NCI-H748 treated with DMSO at 0.1 percent for 48 hours (cell line): ENCODE results near the gene CD151.
A peak's percentile ranks its signal among the peaks of the same experiment; 100 is the strongest.

Experiments used
- DNase-seq: peaks from one replicate; lab custom pipeline; 2025; lab: John Stamatoyannopoulos, UW

Gene CD151

DNA sequence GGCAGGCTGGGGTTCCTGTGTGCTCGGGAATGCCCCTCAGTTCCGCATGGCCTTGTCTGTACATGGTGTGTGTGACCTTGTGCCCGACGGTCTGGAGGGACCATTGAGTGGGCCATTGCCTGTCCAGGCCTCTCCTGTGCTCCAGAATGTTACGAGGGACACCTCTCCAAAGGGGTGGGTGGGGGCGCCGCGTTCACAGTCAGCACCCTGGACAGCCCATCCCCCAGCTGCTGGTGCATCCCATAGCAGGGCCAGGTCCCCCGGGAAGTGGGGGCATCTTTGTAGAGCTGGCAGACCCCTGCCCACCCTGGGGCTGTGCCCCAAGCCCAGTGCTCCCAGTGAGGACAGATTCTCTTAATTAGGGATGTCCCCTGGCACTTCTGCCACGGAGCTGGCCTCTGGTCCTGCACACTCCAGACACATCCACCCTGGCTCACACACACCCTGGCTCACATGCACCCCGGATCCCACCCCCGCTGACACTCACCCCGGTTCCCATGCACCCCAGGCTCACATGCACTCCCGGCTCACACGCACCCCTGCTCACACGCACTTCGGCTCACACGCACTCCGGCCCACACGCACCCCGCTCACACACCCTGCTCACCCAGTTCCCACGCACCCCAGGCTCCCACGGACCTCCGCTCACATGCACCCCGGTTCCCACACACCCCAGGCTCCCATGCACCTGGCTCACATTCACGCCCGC lies 25.5 kb downstream of the CD151 start:
- DNase-seq: no peak

DNA sequence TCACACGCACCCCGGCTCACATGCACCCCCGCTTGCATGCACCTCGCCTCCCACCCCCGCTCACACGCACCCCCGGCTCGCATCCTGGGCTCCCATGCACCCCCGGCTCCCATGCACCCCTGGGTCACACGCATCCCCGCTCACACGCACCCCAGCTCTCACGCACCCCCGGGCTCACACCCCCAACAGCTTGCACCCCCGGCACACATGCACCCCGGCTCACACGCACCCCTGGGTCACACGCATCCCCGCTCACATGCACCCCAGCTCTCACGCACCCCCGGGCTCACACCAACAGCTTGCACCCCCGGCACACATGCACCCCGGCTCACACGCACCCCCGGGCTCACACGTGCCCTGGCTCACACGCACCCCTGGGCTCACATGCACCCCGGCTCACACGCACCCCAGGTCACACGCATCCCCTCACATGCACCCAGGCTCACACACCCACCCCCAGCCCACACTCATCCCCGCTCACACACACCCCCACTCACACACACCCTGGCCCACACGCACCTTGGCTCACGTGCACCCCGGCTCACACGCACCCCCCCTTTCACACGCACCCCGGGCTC lies 26.1 kb downstream of the CD151 start:
- DNase-seq: no peak

DNA sequence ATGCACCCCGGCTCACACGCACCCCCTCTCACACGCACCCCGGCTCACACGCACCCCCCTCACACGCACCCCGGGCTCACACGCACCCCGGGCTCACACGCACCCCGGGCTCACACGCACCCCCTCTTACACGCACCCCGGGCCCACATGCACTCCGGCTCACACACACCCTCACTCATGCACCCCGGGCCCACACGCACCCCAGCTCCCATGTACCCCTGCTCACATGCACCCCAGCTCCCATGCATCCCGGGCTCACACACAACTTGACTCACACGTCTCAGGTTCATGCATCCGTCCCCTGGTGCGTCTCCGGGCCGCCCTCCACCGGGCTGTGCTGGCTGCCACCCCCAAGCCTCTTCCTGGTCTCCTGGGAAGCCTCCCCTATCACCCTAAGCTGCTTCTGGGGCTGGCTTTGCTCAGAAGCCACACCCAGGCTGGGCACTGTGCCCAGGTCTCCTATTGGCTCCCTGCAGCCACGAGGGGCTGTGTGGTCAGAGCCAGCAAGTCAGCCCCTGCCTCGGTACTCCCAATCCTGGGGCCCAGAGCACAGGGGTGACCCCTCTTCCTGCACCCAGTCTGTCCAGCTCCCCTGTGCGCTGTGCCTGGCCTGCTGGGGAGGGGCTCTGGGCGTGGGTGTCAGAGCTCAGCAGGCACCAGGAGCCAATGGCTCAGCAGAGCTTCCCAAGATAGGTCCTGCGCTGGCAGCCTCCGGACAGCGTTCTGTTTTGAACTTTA lies 26.8 kb downstream of the CD151 start:
- peak; percentile 31 for DNase-seq

DNA sequence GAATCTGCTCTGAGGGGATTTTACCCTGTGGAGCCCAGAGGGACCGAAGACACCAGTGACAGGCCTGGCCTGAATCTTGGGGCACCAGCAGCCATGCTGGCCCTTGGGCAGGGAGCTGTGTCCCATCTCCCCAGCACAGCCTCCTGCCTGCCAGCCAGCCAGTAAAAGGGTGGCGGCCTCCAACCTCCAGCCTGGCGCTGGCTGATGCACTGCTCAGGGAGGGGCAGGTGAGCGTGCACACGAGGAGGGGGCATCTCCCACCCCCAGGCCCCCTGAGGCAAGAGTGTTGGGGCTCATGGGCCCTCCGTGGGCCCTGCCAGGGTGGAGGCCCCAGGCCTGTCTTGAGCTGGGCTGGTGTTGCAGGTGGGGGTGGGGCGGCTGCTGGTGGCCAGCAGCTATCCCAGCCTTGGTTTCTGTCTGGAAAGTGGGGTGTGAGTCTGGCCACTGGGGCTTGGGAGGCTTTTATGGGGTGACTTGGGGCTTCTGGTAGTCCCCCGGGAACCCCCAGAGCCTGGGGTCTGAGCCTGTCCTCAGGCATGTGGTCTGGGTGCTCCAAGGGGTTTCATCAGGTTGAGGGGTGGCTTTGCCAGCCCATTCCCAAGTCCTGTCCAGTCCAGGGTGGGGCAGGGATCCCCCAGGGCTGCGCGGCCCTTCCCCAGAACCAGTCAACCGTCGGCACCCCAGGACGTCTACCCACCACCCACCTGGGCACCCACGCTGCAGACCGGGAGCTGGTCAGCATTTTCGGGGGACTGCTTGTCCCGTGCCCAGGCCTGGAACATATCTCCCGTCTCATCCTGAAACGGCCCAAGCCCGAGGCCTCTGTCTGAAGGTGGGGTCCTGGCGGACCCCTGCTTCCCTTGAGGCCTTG lies 27.7 kb downstream of the CD151 start:
- DNase-seq: no peak

DNA sequence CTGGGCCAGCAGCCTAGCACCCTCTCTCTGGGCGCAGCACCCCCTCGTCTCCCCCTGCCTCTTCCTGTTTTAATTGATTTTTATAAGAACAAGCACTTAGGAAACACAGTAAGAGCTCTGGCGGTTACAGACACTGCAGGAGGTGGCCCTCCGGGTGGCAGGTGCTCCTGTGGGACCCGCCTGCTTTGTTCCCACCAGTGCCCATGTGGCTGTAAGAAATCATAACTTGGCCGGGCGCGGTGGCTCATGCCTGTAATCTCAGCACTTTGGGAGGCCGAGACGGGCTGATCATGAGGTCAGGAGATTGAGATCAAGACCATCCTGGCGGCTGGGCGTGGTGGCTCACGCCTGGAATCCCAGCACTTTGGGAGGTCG lies 28.3 kb downstream of the CD151 start:
- no peak for DNase-seq

GRCh38 chr11:862081-862661 lies 29.4 kb downstream of the CD151 start:
- DNase-seq: no peak

- no peak for DNase-seq
Observed at GRCh38 chr11:862696-863022, 29.9 kb downstream of the CD151 start.

DNA sequence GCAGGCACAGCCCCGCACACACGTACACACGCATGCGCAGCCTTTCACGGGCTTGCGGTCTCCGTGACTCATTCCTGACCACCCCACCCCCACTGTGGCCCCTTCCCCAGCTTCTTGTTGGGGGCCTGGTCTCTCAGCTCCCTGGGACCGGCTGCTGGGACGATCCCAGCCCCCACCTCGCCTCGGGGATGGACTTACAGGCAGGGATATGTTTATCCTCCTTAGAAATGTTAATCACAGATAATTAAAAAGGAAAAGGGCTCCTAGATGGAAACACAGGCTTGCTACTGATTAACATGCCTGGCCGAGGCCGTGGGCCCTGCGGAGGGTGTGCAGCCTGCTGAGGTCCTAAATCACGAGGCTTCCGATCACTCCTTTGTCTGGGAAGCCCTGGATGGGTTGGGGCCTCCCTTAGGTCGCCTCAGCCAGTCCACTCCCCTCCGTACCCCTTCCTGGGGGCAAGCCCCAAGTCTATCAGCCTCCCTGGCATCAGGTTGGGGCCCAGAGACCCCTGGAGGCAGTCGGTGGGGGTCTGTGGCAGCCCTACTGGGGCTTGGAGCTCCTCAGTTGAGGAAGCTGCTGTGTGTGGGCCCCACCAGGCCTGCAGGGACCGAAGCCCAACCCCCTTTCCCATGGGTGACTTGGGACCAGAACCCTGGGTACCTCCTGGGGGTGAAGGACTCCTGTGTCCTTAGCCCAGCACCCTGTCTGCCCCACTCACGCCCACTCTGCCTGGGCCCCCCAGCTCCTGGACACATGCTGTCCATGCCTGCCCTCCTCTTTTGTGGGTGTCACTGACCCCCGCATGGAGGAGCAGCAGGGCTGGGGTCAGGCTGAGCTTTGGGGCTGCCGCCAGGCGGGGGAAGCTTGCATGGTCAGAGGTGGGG lies 30.5 kb downstream of the CD151 start:
- no peak for DNase-seq

GRCh38 chr11:863910-864827 lies 31.4 kb downstream of the CD151 start:
- no peak for DNase-seq

DNA sequence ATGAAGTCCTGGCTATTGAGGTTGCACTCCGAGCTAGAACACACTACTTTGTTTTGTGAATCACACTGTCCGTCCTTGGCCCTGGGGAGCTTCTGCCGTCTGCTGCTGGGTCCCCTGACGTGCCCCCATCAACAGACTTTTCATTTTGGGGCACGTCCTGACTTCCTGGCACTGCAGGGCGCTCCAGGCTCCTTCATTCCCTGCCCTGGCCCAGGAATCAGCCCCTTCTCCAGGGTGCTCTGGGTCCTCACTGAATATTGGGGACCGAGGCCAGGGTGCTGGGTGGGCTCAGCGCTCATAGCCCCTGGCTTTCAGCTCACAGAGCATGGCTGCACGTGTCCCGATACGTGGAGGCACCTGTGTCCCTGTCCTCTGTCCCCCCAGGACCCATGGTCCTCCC lies 32.1 kb downstream of the CD151 start:
- no peak for DNase-seq

DNA sequence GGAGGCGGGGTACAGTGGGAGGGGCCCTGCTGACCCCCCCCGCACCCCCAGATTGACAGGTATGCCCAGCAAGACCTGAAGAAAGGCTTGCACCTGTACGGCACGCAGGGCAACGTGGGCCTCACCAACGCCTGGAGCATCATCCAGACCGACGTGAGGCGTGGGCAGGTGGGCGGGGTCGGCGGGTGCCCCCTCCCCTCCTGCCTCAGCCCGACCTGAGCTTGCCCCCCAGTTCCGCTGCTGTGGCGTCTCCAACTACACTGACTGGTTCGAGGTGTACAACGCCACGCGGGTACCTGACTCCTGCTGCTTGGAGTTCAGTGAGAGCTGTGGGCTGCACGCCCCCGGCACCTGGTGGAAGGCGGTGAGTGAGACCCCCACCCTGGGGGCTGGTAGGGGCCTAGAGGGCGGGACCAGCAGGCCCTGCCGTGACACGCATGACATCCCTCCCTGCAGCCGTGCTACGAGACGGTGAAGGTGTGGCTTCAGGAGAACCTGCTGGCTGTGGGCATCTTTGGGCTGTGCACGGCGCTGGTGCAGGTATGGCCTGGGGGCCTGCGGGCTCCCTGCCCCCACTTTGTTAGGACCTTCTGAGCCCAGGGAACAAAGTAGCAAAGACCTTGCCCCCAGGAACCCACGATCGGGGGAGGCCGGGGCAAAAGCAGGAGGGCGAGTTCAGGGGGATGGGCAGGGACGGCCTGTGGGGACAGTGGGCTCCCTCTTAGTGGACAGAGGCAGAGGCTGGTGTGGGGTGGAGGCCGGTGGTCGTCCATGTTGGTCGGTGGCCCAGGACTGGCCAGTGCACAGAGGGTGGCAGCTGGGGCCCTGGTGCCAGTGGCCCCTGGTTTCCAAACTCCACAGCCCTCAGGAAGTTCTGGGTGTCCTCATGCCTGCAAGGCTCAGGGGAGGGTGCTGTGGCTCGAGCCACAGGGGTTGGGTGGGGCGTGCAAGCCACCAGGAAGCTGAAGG lies 33.0 kb downstream of the CD151 start:
- no peak for DNase-seq

- DNase-seq: no peak
Observed at GRCh38 chr11:866481-866880, 33.7 kb downstream of the CD151 start.

- no peak for DNase-seq
Observed at GRCh38 chr11:867856-868358, 35.2 kb downstream of the CD151 start.

DNA sequence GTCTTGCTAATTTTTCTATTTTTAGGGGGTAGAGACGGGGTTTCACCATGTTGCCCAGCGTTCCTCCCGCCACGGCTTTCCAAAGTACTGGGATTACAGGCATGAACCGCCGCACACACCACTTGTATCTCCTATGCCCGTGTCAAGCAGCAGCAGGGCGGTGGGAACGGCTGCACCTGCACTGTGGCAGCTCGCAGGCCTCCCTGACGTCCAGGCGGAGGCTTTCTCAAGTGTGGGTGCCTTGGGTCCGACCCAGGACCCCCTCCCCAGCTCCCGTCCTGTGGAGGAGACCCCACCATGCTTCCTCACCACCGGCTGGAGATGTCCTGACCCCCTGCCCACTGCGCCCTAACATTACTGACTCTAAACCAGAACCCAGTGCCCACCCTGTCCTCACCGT lies 35.6 kb downstream of the CD151 start:
- DNase-seq: no peak

DNA sequence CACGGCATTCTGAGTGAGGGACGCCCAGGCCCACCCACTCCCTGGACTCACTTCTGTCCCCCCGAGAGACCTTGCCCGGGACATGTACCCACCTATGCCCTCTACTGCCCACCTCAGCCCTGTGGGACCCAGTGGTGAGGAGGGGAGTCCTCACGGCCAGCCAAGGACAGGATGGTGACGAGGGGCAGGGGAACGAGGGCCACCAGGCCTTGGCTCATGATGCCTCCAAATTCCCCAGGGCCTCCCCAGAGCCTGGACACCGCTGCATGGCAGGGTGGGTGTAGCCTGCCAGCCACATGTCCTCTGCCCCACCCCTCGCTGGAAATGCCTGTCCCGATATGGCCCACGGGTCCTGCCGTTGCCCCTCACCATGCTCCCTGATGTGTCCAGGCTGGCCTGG lies 36.0 kb downstream of the CD151 start:
- DNase-seq: no peak

- no peak for DNase-seq
Observed at GRCh38 chr11:869399-870126, 36.8 kb downstream of the CD151 start.

DNA sequence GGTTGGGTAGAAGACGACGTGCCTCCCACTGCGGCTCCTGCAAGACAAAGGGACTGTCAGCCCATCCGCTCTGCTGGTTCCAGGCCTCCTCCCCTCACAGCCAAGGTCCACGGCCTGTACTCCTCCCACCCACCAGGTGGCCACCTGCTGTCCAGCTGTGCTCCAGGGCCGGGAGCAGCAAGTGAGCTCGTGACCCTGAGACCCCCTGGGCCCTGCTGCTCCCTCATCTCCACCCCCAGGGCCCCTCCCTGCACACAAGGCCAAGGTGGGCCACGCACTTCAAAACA lies 37.3 kb downstream of the CD151 start:
- DNase-seq: no peak

DNA sequence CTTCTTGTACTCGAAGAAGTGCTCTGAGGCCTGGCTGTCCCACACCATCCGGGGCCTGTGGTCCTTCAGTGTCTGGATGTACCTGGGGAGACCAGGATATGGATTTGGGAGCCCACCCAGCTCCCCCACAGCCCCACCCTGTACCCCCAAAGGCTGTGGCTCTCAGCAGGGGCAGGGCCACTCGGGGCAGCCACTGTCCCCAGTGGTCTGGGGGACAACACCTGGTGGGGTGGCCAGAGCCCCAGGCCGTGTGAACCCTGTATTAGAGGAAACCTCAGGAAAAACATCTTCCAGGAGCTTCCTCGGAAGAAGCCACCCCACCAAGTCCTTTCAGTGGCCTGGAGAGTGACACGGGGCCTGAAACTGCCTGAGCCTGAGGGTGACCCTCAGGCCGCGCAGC lies 37.7 kb downstream of the CD151 start:
- no peak for DNase-seq
